GM23338 (cell line): ENCODE measurements around the gene TBC1D2B. TPM values are rescaled to one million over a fixed set of nuclear protein-coding genes. Genes with fewer than 3 reads are reported as not detected.

Experiments
- ATAC-seq: fragments of 200-7000 bp; cut with Tn5 transposase; 3 replicates; pipeline ENCODE4 v1.9.1; 2020
- DNase-seq: peaks from one replicate; pipeline ENCODE4 v3.0.0-alpha.2; 2015; ENCODE audit warnings: low spot score
- H2AFZ ChIP-seq: fragments of 200-600 bp; sonication (generic); 2 replicates; pipeline ENCODE4 v1.8.0; 2016; ENCODE audit warnings: antibody characterized with exemption, mild to moderate bottlenecking, moderate library complexity
- H3F3A ChIP-seq: fragments of 200-600 bp; sonication (generic); replicated peaks from 2 replicates; pipeline ENCODE4 v1.8.0; 2017; ENCODE audit warnings: antibody characterized with exemption, mixed run types, low read depth
- H3K27ac ChIP-seq: fragments of 200-600 bp; sonication (generic); 2 replicates; pipeline ENCODE4 v1.6.1; 2016; ENCODE audit warnings: low read depth
- H3K27me3 ChIP-seq: fragments of 200-600 bp; sonication (generic); 2 replicates; pipeline ENCODE4 v1.8.0; 2016; ENCODE audit warnings: mild to moderate bottlenecking, mixed run types, moderate library complexity; ENCODE audit not compliant: insufficient read depth
- H3K36me3 ChIP-seq: fragments of 200-600 bp; sonication (generic); 2 replicates; pipeline ENCODE4 v1.8.0; 2016; ENCODE audit warnings: mild to moderate bottlenecking; ENCODE audit not compliant: insufficient read depth
- H3K4me1 ChIP-seq: fragments of 200-600 bp; sonication (generic); 2 replicates; pipeline ENCODE4 v1.8.0; 2016; ENCODE audit warnings: mild to moderate bottlenecking, moderate library complexity; ENCODE audit not compliant: insufficient read depth
- H3K4me2 ChIP-seq: fragments of 200-600 bp; sonication (generic); 2 replicates; pipeline ENCODE4 v1.7.1; 2017; ENCODE audit warnings: mixed run types
- H3K4me3 ChIP-seq: fragments of 200-600 bp; sonication (generic); 2 replicates; pipeline ENCODE4 v1.6.1; 2016; ENCODE audit warnings: mixed run types
- H3K79me2 ChIP-seq: fragments of 200-600 bp; sonication (generic); replicated peaks from 2 replicates; pipeline ENCODE4 v1.8.0; 2017; ENCODE audit warnings: mild to moderate bottlenecking; ENCODE audit not compliant: insufficient read depth
- H3K9me2 ChIP-seq: fragments of 200-600 bp; sonication (generic); 2 replicates; pipeline ENCODE4 v1.8.0; 2017; ENCODE audit not compliant: insufficient read depth
- H4K20me1 ChIP-seq: fragments of 200-600 bp; sonication (generic); replicated peaks from 2 replicates; pipeline ENCODE4 v1.8.0; 2017; ENCODE audit warnings: mild to moderate bottlenecking; ENCODE audit not compliant: insufficient read depth
- H3K27ac Mint-ChIP-seq: 2 replicates; pipeline ENCODE4 v1.8.0; 2020; ENCODE audit warnings: inconsistent platforms, mild to moderate bottlenecking, moderate library complexity, mixed read lengths
- H3K27me3 Mint-ChIP-seq: 3 replicates; pipeline ENCODE4 v1.8.0; 2022; ENCODE audit warnings: low read depth, mild to moderate bottlenecking, moderate library complexity, mixed read lengths, inconsistent platforms; ENCODE audit not compliant: insufficient read depth, poor library complexity
- H3K36me3 Mint-ChIP-seq: 3 replicates; pipeline ENCODE4 v1.8.0; 2021; ENCODE audit warnings: low read depth, mild to moderate bottlenecking, inconsistent platforms, moderate library complexity, mixed read lengths
- H3K4me1 Mint-ChIP-seq: 3 replicates; pipeline ENCODE4 v1.8.0; 2020; ENCODE audit warnings: mild to moderate bottlenecking, inconsistent platforms, mixed read lengths
- H3K4me3 Mint-ChIP-seq: 3 replicates; pipeline ENCODE4 v1.8.0; 2021; ENCODE audit warnings: moderate library complexity, mild to moderate bottlenecking, inconsistent platforms, mixed read lengths
- H3K9me3 Mint-ChIP-seq: 3 replicates; pipeline ENCODE4 v1.8.0; 2020; ENCODE audit warnings: moderate library complexity, mild to moderate bottlenecking, inconsistent platforms, mixed read lengths
- CREB1 ChIP-seq: fragments of 250-450 bp; sonication (Bioruptor Pico); IDR thresholded peaks from 2 replicates; pipeline ENCODE4 v1.5.0; 2020; ENCODE audit warnings: low read depth, mild to moderate bottlenecking, moderate library complexity
- EZH2 ChIP-seq: fragments of 200-600 bp; sonication (generic); IDR thresholded peaks from one replicate; pipeline ENCODE4 v1.8.0; 2017; ENCODE audit warnings: antibody characterized with exemption, mild to moderate bottlenecking, low read depth; ENCODE audit not compliant: unreplicated experiment
- JUNB ChIP-seq: IDR thresholded peaks from one replicate; pipeline ENCODE4 v1.6.1; 2016; ENCODE audit warnings: antibody characterized with exemption; ENCODE audit not compliant: unreplicated experiment
- NANOG ChIP-seq: IDR thresholded peaks from 2 replicates; pipeline ENCODE4 v1.6.1; 2016; ENCODE audit warnings: antibody characterized with exemption, borderline replicate concordance
- POLR2AphosphoS5 ChIP-seq: IDR thresholded peaks from 2 replicates; pipeline ENCODE4 v1.6.1; 2016; ENCODE audit warnings: antibody characterized with exemption, low read depth
- STAT1 ChIP-seq: IDR thresholded peaks from one replicate; pipeline ENCODE4 v1.6.1; 2016; ENCODE audit warnings: antibody characterized with exemption; ENCODE audit not compliant: unreplicated experiment
- ZNF331 ChIP-seq: fragments of 250-450 bp; sonication (Bioruptor Pico); IDR thresholded peaks from 2 replicates; pipeline ENCODE4 v1.5.0; 2020; ENCODE audit warnings: low read depth, mild to moderate bottlenecking, moderate library complexity
- polyA plus RNA-seq: library from polyadenylated mRNA; unstranded; fragments of >200 nt; fragmentation: Nextera tagmentation; extraction: Ambion mirVana; gene quantifications from 2 replicates; pipeline ENCODE4 v1.2.1, GENCODE V29; 2016
- total RNA-seq: library from RNA; depleted of rRNA; stranded (reverse); fragments of >200 nt; shearing (Covaris generic); gene quantifications from 2 replicates; pipeline ENCODE4 v1.2.3, GENCODE V29; 2014
- TF ChIP-seq, protein P1 (sequence below), 2 experiments: fragments of 200-600 bp in 1 of 2; sonication (generic) in 1 of 2; conservative IDR thresholded peaks; 2 replicates each; pipeline versions ENCODE4 v1.5.1 to v1.6.1; 2016 to 2017; ENCODE audit warnings: antibody characterized with exemption in 2 of 2, low read depth in 2 of 2, mild to moderate bottlenecking in 2 of 2, moderate library complexity in 1 of 2
- TF ChIP-seq, protein P2 (sequence below): fragments of 250-450 bp; sonication (Bioruptor Pico); IDR thresholded peaks from 2 replicates; pipeline ENCODE4 v1.5.0; 2020; ENCODE audit warnings: mild to moderate bottlenecking, moderate library complexity
- TF ChIP-seq, protein P3 (sequence below): IDR thresholded peaks from one replicate; pipeline ENCODE4 v1.6.1; 2018; ENCODE audit warnings: antibody characterized with exemption; ENCODE audit not compliant: unreplicated experiment

TBC1D2B gene
- total and polyA plus RNA-seq, 2 experiments from 2014 or later: 3.6 to 17.8 TPM

DNA sequence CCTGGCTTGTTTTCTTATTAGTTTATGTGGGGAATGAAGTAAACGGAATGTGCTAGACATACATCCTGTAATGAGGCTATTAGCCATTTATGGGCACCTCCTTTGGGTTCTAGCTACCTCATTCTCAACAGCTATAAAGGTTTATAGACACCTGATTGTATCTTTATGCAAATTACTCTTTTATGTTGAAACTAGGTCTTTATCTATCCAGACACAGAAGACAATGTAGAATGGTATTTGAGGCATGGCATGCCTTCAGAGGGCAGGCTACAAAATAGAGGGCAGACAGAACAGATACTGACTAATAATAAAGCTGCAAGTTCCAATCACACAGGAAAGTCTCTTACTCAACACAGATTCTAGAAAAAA is 27.1 kb downstream of the TBC1D2B start:
- H3K4me1 ChIP-seq: peaks cover 29% of the 10 kb centered on the region; the same call in 1 of the 2 replicates
- no peaks in the 10 kb centered on the region for H3K36me3 ChIP-seq
- H3F3A ChIP-seq: no peaks in the 10 kb centered on the region
- H3K27me3 ChIP-seq: no peaks in the 10 kb centered on the region
- Mint-ChIP-seq H3K9me3 (no peaks in the 10 kb centered on the region), H3K27me3 (no peaks in the 10 kb centered on the region), H3K27ac (no peak overlapping the region), H3K4me1 (peaks cover 17% of the 10 kb centered on the region), H3K36me3 (no peaks in the 10 kb centered on the region), H3K4me3 (no peak overlapping the region)
- H2AFZ ChIP-seq: no peak overlapping the region
- DNase-seq (no peak), ATAC-seq (peak; percentile 29)
- TF ChIP-seq, protein P1, sequence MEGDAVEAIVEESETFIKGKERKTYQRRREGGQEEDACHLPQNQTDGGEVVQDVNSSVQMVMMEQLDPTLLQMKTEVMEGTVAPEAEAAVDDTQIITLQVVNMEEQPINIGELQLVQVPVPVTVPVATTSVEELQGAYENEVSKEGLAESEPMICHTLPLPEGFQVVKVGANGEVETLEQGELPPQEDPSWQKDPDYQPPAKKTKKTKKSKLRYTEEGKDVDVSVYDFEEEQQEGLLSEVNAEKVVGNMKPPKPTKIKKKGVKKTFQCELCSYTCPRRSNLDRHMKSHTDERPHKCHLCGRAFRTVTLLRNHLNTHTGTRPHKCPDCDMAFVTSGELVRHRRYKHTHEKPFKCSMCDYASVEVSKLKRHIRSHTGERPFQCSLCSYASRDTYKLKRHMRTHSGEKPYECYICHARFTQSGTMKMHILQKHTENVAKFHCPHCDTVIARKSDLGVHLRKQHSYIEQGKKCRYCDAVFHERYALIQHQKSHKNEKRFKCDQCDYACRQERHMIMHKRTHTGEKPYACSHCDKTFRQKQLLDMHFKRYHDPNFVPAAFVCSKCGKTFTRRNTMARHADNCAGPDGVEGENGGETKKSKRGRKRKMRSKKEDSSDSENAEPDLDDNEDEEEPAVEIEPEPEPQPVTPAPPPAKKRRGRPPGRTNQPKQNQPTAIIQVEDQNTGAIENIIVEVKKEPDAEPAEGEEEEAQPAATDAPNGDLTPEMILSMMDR (conservative IDR thresholded peaks at IDR 0.05; ENCODE audit: low read depth in 2 of 2): no peak
- TF ChIP-seq NANOG (no peak), POLR2AphosphoS5 (no peak), CREB1 (CRISPR knock-in tag) (no peak), JUNB (no peak), EZH2 (no peak), ZNF331 (no peak), STAT1 (no peak)
- TF ChIP-seq, protein P2, sequence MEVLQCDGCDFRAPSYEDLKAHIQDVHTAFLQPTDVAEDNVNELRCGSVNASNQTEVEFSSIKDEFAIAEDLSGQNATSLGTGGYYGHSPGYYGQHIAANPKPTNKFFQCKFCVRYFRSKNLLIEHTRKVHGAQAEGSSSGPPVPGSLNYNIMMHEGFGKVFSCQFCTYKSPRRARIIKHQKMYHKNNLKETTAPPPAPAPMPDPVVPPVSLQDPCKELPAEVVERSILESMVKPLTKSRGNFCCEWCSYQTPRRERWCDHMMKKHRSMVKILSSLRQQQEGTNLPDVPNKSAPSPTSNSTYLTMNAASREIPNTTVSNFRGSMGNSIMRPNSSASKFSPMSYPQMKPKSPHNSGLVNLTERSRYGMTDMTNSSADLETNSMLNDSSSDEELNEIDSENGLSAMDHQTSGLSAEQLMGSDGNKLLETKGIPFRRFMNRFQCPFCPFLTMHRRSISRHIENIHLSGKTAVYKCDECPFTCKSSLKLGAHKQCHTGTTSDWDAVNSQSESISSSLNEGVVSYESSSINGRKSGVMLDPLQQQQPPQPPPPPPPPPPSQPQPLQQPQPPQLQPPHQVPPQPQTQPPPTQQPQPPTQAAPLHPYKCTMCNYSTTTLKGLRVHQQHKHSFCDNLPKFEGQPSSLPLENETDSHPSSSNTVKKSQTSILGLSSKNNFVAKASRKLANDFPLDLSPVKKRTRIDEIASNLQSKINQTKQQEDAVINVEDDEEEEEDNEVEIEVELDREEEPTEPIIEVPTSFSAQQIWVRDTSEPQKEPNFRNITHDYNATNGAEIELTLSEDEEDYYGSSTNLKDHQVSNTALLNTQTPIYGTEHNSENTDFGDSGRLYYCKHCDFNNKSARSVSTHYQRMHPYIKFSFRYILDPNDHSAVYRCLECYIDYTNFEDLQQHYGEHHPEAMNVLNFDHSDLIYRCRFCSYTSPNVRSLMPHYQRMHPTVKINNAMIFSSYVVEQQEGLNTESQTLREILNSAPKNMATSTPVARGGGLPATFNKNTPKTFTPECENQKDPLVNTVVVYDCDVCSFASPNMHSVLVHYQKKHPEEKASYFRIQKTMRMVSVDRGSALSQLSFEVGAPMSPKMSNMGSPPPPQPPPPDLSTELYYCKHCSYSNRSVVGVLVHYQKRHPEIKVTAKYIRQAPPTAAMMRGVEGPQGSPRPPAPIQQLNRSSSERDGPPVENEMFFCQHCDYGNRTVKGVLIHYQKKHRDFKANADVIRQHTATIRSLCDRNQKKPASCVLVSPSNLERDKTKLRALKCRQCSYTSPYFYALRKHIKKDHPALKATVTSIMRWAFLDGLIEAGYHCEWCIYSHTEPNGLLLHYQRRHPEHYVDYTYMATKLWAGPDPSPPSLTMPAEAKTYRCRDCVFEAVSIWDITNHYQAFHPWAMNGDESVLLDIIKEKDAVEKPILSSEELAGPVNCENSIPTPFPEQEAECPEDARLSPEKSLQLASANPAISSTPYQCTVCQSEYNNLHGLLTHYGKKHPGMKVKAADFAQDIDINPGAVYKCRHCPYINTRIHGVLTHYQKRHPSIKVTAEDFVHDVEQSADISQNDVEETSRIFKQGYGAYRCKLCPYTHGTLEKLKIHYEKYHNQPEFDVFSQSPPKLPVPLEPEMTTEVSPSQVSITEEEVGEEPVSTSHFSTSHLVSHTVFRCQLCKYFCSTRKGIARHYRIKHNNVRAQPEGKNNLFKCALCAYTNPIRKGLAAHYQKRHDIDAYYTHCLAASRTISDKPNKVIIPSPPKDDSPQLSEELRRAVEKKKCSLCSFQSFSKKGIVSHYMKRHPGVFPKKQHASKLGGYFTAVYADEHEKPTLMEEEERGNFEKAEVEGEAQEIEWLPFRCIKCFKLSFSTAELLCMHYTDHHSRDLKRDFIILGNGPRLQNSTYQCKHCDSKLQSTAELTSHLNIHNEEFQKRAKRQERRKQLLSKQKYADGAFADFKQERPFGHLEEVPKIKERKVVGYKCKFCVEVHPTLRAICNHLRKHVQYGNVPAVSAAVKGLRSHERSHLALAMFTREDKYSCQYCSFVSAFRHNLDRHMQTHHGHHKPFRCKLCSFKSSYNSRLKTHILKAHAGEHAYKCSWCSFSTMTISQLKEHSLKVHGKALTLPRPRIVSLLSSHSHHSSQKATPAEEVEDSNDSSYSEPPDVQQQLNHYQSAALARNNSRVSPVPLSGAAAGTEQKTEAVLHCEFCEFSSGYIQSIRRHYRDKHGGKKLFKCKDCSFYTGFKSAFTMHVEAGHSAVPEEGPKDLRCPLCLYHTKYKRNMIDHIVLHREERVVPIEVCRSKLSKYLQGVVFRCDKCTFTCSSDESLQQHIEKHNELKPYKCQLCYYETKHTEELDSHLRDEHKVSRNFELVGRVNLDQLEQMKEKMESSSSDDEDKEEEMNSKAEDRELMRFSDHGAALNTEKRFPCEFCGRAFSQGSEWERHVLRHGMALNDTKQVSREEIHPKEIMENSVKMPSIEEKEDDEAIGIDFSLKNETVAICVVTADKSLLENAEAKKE: no peak
- TF ChIP-seq, protein P3, sequence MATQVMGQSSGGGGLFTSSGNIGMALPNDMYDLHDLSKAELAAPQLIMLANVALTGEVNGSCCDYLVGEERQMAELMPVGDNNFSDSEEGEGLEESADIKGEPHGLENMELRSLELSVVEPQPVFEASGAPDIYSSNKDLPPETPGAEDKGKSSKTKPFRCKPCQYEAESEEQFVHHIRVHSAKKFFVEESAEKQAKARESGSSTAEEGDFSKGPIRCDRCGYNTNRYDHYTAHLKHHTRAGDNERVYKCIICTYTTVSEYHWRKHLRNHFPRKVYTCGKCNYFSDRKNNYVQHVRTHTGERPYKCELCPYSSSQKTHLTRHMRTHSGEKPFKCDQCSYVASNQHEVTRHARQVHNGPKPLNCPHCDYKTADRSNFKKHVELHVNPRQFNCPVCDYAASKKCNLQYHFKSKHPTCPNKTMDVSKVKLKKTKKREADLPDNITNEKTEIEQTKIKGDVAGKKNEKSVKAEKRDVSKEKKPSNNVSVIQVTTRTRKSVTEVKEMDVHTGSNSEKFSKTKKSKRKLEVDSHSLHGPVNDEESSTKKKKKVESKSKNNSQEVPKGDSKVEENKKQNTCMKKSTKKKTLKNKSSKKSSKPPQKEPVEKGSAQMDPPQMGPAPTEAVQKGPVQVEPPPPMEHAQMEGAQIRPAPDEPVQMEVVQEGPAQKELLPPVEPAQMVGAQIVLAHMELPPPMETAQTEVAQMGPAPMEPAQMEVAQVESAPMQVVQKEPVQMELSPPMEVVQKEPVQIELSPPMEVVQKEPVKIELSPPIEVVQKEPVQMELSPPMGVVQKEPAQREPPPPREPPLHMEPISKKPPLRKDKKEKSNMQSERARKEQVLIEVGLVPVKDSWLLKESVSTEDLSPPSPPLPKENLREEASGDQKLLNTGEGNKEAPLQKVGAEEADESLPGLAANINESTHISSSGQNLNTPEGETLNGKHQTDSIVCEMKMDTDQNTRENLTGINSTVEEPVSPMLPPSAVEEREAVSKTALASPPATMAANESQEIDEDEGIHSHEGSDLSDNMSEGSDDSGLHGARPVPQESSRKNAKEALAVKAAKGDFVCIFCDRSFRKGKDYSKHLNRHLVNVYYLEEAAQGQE: no peak
- no peaks in the 10 kb centered on the region for H4K20me1 ChIP-seq
- 0 out of 2 replicates have a peak overlapping the region, but pooled peaks have one; percentile 53 for H3K27ac ChIP-seq
- H3K79me2 ChIP-seq: peaks cover 8% of the 10 kb centered on the region
- H3K9me2 ChIP-seq: no peaks in the 10 kb centered on the region
- H3K4me2 ChIP-seq: no peak overlapping the region
- H3K4me3 ChIP-seq: no peak overlapping the region
